Endothelial cell of umbilical vein (primary cell): ENCODE measurements around the gene FOXL3. TPM values are rescaled to one million over a fixed set of nuclear protein-coding genes. Genes with fewer than 3 reads are reported as not detected.

ENCODE experiments used
- BruUV-seq: library from RNA; stranded (reverse); fragments of 400-500 nt; replicated peaks from 2 replicates; lab custom pipeline; 2021; lab: Mats Ljungman, UMichigan
- CTCF ChIA-PET: fragments of 300-600, 350-600 bp; sonication (Branson Sonifier 250); formaldehyde crosslinking; loops from one replicate; lab custom pipeline; 2021; ENCODE audit warnings: antibody characterized with exemption, inconsistent platforms; lab: Charles Lee
- POLR2A ChIA-PET: fragments of 300-600, 350-600 bp; sonication (Branson Sonifier 250); formaldehyde crosslinking; loops from one replicate; lab custom pipeline; 2021; ENCODE audit warnings: antibody characterized with exemption, inconsistent platforms; lab: Charles Lee
- DNase-seq: peaks from one replicate; pipeline ENCODE4 v3.0.0-alpha.2; 2011; ENCODE audit warnings: low read depth, low spot score
- FAIRE-seq: peaks from 2 replicates; lab custom pipeline; 2011; peaks lifted over from hg19 to GRCh38; lab: Jason Lieb, UNC
- H2AFZ ChIP-seq: 2 replicates; pipeline ENCODE4 v1.6.0; 2012; ENCODE audit warnings: low read depth, low read length, control low read depth, inconsistent platforms
- H3K27ac ChIP-seq: 2 replicates; pipeline ENCODE4 v1.5.1; 2011; ENCODE audit warnings: low read depth, mild to moderate bottlenecking, control low read depth, low read length, moderate library complexity; ENCODE audit not compliant: insufficient read depth
- H3K27me3 ChIP-seq, 2 experiments: 2 replicates each; pipeline versions ENCODE4 v1.6.0 to v1.6.1; 2011; ENCODE audit warnings: low read length in 2 of 2, mixed read lengths in 1 of 2; ENCODE audit not compliant: control insufficient read depth in 2 of 2, insufficient read depth in 2 of 2
- H3K36me3 ChIP-seq, 2 experiments: 2 replicates in 1 of 2; 3 replicates in 1 of 2; pipeline ENCODE4 v1.5.1; 2011; ENCODE audit warnings: low read length in 2 of 2, mild to moderate bottlenecking in 1 of 2, moderate library complexity in 1 of 2; ENCODE audit not compliant: control insufficient read depth in 2 of 2, insufficient read depth in 2 of 2; ENCODE audit errors: extremely low read depth in 1 of 2
- H3K4me1 ChIP-seq: 3 replicates; pipeline ENCODE4 v1.5.1; 2011; ENCODE audit warnings: mild to moderate bottlenecking, low read length; ENCODE audit not compliant: control insufficient read depth, insufficient read depth; ENCODE audit errors: extremely low read depth
- H3K4me2 ChIP-seq: 2 replicates; pipeline ENCODE4 v1.6.1; 2011; ENCODE audit warnings: low read length, control low read depth, mixed read lengths; ENCODE audit not compliant: insufficient read depth
- H3K4me3 ChIP-seq, 3 experiments: fragments of 200-600 bp in 1 of 3; sonication (generic), shearing (Covaris generic) in 1 of 3; replicated peaks in 1 of 3; 2 replicates each; pipeline ENCODE4 v1.5.1; 2011 to 2016; ENCODE audit warnings: control low read depth in 3 of 3, low read length in 3 of 3, mild to moderate bottlenecking in 2 of 3, inconsistent platforms in 1 of 3, low read depth in 1 of 3, moderate library complexity in 1 of 3; ENCODE audit not compliant: insufficient read depth in 1 of 3
- H3K79me2 ChIP-seq: 2 replicates; pipeline ENCODE4 v1.6.0; 2012; ENCODE audit warnings: low read length, inconsistent platforms; ENCODE audit not compliant: control insufficient read depth, insufficient read depth
- H3K9ac ChIP-seq: replicated peaks from 2 replicates; pipeline ENCODE3; 2011; ENCODE audit warnings: low read length, control low read depth; ENCODE audit not compliant: insufficient read depth; ENCODE audit errors: extremely low read depth
- H3K9me1 ChIP-seq: replicated peaks from 3 replicates; pipeline ENCODE4 v1.6.0; 2011; ENCODE audit warnings: mild to moderate bottlenecking, low read length; ENCODE audit not compliant: control insufficient read depth, insufficient read depth; ENCODE audit errors: extremely low read depth
- H3K9me3 ChIP-seq: replicated peaks from 2 replicates; pipeline ENCODE4 v1.5.1; 2012; ENCODE audit warnings: low read length, inconsistent platforms; ENCODE audit not compliant: control insufficient read depth, insufficient read depth
- H4K20me1 ChIP-seq: replicated peaks from 2 replicates; pipeline ENCODE3; 2011; ENCODE audit warnings: mild to moderate bottlenecking, low read length; ENCODE audit not compliant: control insufficient read depth, insufficient read depth; ENCODE audit errors: extremely low read depth
- EZH2 ChIP-seq: IDR thresholded peaks from 2 replicates; pipeline ENCODE4 v1.6.1; 2012; ENCODE audit warnings: borderline replicate concordance, low read depth, mild to moderate bottlenecking, moderate library complexity, low read length, inconsistent platforms; ENCODE audit not compliant: severe bottlenecking
- FOS ChIP-seq: IDR thresholded peaks from 2 replicates; pipeline ENCODE4 v1.6.1; 2011; ENCODE audit warnings: mild to moderate bottlenecking, low read length, moderate library complexity, borderline replicate concordance; ENCODE audit not compliant: insufficient read depth
- GATA2 ChIP-seq: IDR thresholded peaks from 2 replicates; pipeline ENCODE4 v1.7.0; 2011; ENCODE audit warnings: low read depth, mild to moderate bottlenecking, moderate library complexity, mixed read lengths, low read length; ENCODE audit not compliant: insufficient read length, insufficient read depth
- JUN ChIP-seq: IDR thresholded peaks from 2 replicates; pipeline ENCODE4 v1.6.1; 2011; ENCODE audit warnings: borderline replicate concordance, low read depth; ENCODE audit not compliant: insufficient read length, insufficient read depth
- MYC ChIP-seq: IDR thresholded peaks from one replicate; pipeline ENCODE4 v1.6.1; 2011; ENCODE audit warnings: mild to moderate bottlenecking, low read depth, low read length
- POLR2A ChIP-seq: IDR thresholded peaks from 2 replicates; pipeline ENCODE4 v1.6.1; 2012; ENCODE audit warnings: low read depth, mild to moderate bottlenecking, control low read depth, low read length
- POLR2AphosphoS5 ChIP-seq: IDR thresholded peaks from 2 replicates; pipeline ENCODE4 v1.6.1; 2012; ENCODE audit warnings: low read depth, mild to moderate bottlenecking, control low read depth, low read length, moderate library complexity; ENCODE audit not compliant: insufficient read depth
- dilution Hi-C: fragments of 300-500 bp; cut with MboI; formaldehyde crosslinking; loops from one replicate; pipeline ENCODE4 v1.15.0; 2019; ENCODE audit warnings: low sequenced_read_pairs; ENCODE audit not compliant: extremely low pct_ligation_motif_present
- intact Hi-C: fragments of 100-400 bp; cut with micrococcal nuclease; formaldehyde crosslinking; loops from one replicate; pipeline ENCODE4 v1.10.0; 2022
- polyA plus RNA-seq, 4 experiments: library from polyadenylated mRNA; depleted of rRNA in 3 of 4; stranded (reverse) in 3 of 4; unstranded in 1 of 4; fragments of >200 nt; gene quantifications; 2 replicates each; pipeline versions ENCODE4 v1.2.1 to v1.2.3, GENCODE V29; 2011 to 2012; ENCODE audit warnings: missing spikeins in 1 of 4
- total RNA-seq: library from RNA; stranded (reverse); gene quantifications from 2 replicates; pipeline ENCODE4 v1.2.3, GENCODE V29; 2021
- TF ChIP-seq, protein P1 (sequence below), 2 donors: IDR thresholded peaks; 1 replicate in 1 of 2; 2 replicates in 1 of 2; pipeline ENCODE4 v1.5.1; 2011; ENCODE audit warnings: low read length in 2 of 2, mild to moderate bottlenecking in 2 of 2, moderate library complexity in 2 of 2, control low read depth in 1 of 2, inconsistent platforms in 1 of 2, low read depth in 1 of 2; ENCODE audit not compliant: insufficient read depth in 1 of 2; ENCODE audit errors: extremely low read depth in 1 of 2
- TF ChIP-seq, protein P2 (sequence below): IDR thresholded peaks from 2 replicates; pipeline ENCODE4 v1.6.1; 2011; ENCODE audit not compliant: insufficient read depth, insufficient read length

FOXL3 gene
- total and polyA plus RNA-seq, 2 donors (not counting 3 experiments of a cell fraction or from before 2014, with no cell fraction given) = not detected

DNA sequence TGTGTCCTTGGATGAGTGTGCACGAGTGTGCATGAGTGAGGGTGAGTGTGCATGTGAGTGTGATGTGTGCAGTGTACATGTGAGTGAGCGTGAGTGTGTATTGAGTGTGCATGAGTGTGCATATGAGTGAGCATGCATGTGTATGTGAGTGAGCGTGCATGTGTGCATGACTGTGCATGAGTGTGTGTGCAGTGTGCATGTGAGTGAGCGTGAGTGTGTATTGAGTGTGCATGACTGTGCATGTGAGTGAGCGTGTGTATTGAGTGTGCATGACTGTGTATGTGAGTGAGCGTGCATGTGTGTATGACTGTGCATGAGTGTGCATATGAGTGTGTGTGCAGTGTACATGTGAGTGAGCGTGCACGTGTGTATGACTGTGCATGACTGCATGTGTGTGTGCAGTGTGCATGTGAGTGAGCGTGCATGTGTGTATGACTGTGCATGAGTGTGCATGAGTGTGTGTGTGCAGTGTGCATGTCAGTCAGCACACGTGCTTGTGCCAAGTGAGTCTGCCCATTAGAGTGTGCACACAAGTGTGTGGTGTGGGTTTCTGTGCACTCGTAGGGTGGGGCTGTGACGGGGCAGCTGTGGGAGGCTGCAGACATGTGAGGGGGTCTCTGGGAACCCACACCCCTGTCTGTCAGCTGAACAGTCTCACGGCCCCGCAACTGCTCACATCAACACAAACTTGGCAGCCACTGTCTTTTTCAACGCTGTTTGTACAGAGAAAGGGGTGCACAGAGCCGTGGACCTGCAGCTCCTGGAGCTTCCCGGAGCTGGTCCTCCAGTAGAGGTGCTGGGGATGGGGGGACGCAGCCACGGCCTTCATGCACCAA is 14.8 kb downstream of the FOXL3 start:
- Histone ChIP-seq H3K36me3 (no peaks in the 10 kb centered on the region), H3K27ac (no peak overlapping the region), H3K9me1 (no peaks in the 10 kb centered on the region), H2AFZ (no peak overlapping the region), H3K4me3 (no peak overlapping the region), H3K79me2 (no peaks in the 10 kb centered on the region), H3K4me2 (no peak overlapping the region), H3K9ac (no peak overlapping the region), H3K9me3 (no peaks in the 10 kb centered on the region), H3K27me3 (no peaks in the 10 kb centered on the region), H3K4me1 (no peaks in the 10 kb centered on the region), H4K20me1 (no peaks in the 10 kb centered on the region)
- TF ChIP-seq POLR2A (no peak), MYC (no peak), GATA2 (no peak), EZH2 (no peak), POLR2AphosphoS5 (no peak), JUN (no peak), FOS (no peak)
- TF ChIP-seq, protein P1, sequence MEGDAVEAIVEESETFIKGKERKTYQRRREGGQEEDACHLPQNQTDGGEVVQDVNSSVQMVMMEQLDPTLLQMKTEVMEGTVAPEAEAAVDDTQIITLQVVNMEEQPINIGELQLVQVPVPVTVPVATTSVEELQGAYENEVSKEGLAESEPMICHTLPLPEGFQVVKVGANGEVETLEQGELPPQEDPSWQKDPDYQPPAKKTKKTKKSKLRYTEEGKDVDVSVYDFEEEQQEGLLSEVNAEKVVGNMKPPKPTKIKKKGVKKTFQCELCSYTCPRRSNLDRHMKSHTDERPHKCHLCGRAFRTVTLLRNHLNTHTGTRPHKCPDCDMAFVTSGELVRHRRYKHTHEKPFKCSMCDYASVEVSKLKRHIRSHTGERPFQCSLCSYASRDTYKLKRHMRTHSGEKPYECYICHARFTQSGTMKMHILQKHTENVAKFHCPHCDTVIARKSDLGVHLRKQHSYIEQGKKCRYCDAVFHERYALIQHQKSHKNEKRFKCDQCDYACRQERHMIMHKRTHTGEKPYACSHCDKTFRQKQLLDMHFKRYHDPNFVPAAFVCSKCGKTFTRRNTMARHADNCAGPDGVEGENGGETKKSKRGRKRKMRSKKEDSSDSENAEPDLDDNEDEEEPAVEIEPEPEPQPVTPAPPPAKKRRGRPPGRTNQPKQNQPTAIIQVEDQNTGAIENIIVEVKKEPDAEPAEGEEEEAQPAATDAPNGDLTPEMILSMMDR (IDR thresholded peaks at IDR 0.05; ENCODE audit: extremely low read depth in 1 of 2, insufficient read depth in 1 of 2, low read depth in 1 of 2, low read length in 2 of 2) = no peak
- TF ChIP-seq, protein P2, sequence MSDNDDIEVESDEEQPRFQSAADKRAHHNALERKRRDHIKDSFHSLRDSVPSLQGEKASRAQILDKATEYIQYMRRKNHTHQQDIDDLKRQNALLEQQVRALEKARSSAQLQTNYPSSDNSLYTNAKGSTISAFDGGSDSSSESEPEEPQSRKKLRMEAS = no peak
- dilution Hi-C loops = no loop called here
- FAIRE-seq (no peak), DNase-seq (no peak)
- intact Hi-C loops = no loop called here
- POLR2A ChIA-PET = no interaction called here
- CTCF ChIA-PET = no interaction called here
- BruUV-seq = no TSS peak
